C1 segment of cervical spinal cord (tissue), 14 donors: ENCODE results near the gene SYMPK.
A peak's percentile ranks its signal among the peaks of the same experiment; 100 is the strongest.
"Not testable (repeated sequence)": the region's sequence is repeated elsewhere in the genome, so short reads cannot be mapped to it uniquely, and the experiment has no call there.

Source experiments
- DNase-seq, 14 donors: peaks; one replicate each; lab custom pipeline; 2025; lab: John Stamatoyannopoulos, UW

SYMPK gene

DNA sequence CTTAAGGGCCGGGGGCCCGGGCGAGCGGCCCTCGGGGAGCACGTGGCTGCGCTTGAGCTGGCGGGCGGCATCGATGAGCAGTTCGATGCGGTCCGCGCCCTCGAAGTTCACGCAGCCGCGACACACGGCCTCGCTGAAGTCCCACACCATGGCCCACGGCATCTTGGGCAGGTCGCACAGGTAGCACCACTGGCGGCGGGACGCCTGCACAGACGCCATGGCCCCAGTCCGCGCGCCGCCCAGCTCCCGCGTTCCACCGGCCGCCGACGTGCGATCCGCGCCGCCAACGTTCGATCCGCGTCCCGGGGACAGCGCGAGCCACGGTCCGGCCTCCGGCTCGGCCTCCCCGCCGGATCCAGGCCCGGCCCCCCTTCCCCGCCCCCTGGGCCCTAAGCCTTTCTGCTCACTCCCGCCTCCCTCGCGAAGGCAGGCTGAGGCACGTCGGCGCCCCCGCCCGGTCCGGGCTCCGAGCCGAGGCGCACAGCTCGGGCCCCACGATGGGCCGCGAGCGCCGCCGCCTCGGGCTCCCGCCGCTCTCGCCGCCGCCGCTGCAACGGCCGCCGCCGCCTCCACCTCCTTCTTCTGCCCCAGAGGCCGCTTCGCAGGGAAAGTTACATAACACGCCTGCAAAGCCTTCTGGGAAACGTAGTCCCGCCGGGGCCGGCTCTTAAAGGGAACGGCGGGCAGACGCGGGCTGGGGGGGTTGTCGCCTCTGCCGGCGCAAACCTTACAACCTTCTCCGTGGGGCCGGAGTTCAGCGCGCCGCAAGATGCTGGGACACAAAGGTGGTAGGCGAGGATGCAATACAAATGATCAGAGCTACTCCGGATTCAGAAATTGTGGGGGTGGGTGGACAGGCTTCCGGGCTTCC lies 22.8 kb upstream of the SYMPK start, which contains the start of gene IRF2BP1:
Gene IRF2BP1 (minus strand): TSS at position 586 of the 871 bp plus-strand sequence. CDS start 367 bp downstream, at position 219.
- peak; percentile 48 to 93 (median 84) for DNase-seq

DNA sequence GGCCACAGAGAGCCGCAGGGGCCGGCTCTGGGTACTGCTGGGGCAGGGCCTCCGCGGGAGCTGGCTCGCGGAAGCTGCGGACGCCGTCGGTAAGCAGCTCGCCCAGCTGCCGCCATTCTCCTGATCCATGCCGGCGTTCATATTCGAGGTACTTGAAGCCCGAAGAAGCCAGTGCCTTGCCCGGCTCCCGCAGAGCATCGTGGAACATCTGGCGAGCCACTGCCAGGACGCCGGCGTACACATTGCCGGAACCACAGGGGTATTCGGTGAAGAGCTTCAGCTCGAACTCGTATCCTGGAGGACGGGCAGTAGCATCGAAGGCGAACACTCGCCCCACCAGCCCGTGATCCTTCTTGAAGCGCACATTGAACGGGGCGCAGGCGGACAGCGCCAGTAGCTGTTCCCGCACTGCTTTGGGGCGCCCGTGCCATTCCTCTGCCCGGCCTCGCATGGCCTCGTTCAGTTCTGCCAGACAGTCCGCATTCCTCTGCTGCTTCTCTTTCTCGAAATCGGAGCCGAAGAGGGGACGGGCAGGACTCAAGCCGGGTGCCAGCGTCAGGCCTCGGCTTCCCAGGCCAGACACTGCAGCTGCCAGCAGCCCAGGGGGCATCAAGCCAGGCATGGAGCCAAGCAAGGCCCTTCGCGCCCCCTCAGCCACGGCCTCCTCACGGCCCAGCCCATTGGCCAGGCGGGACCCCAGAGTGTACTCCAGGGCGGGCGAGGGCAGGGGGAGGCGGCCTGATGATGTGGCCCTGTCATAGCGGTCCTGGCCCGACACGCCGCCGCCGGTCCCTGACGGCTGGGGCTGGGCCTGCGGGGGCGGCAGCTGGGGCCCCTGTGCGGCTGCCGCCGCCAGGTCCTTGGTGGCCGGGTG lies 22.0 kb upstream of the SYMPK start:
- peak in 2 of 14 donors; percentile 6 to 36 for DNase-seq

DNA sequence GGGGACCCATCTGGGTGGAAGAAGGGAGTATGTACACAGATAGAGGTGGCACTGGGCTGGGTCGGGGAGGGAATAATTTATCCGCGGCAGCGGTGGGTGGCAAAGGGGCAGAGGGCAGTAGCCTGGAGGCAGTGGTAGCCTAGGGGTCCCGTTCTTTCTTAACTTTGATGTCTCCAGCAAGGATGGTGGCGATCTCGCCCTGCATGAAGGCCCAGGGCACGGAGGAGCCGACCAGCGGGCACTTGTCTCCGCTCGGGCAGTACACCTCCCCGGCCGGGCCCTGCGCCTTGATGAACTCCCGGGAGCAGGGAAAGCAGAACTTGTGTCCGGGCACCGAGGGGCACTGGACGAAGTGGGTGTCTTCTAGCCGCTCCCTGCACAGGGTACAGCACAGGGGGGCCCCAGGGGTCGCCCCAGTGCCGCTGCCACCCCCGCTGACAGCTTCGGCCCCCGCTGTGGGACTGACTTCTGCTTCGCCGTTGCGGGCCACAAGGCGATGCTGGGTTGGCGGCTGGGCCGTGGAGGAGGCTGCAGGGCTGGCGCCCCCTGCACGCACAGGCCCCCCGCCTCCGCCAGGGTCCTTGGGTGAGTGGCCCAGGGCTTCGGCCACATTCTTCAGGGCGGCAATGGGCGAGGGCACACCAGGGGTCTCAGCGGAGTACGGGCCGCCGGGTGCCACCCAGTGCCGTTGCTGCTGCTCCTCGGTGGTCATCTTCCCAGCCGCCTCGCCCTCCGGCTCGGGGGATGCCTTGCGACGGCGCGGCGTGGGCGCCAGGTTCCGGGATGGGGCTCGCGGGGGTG lies 21.1 kb upstream of the SYMPK start:
- DNase-seq = no peak

DNA sequence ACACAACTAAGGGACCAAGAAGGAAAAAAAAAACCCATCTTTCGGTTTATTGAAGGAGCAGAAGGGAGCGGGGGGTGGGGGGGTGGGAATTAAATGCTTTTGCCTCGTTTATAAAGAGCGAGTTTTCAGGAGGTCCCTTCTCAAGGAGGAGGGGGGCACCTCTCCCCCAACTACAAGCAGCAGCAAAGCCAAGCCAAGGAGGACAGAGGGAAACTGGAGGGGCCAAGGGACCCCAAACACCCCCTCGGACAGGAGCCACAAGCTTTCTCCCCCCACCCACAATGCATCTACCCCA lies 20.6 kb upstream of the SYMPK start:
- no peak for DNase-seq

DNA sequence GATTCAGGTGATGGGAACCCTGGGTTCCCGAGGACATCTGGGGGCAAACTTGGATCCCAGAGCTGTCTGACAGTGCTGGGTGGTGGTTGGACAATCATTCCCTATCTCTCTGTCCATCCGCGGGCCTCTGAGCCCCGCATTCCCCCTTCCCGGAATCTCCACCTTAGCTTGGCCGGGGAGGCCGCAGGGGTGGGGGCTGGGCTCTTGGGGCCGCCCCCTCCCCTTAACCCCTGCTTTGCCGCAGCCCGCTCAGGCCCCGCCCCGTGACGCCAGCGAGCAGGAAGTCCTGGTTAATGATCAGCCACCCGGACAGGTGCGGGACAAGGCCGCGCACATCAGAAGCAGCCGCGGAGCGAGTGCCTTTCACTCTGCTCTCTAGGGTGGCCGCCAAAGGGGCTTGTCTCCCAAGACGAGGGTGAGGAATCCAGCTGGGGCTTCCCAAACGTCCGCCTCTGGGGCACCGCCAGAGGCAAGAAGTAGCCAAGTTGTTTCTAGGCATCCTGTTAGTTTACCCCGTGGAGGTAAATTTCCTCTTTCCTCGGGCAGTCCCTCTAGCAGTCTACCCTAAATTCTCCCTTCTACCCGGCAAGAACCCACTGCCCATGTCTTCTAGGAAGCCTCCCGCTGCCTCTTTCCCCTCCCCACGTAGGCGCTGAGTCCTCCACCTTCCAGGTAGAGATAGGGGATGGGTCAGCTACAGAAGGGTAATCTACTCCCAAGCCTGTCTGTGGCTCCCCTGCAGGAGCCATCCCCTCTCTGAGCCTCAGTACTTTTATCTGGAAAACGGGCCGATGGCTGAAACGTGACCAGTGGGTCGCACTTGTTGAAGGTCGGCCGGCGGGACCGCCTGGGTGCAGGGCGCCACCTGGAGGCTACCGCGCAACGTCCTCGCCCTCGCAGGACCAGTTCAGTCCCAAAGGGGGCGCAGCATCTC lies 20.0 kb upstream of the SYMPK start:
- DNase-seq = peak in 10 of 14 donors; percentile 3 to 51 (median 20)

DNA sequence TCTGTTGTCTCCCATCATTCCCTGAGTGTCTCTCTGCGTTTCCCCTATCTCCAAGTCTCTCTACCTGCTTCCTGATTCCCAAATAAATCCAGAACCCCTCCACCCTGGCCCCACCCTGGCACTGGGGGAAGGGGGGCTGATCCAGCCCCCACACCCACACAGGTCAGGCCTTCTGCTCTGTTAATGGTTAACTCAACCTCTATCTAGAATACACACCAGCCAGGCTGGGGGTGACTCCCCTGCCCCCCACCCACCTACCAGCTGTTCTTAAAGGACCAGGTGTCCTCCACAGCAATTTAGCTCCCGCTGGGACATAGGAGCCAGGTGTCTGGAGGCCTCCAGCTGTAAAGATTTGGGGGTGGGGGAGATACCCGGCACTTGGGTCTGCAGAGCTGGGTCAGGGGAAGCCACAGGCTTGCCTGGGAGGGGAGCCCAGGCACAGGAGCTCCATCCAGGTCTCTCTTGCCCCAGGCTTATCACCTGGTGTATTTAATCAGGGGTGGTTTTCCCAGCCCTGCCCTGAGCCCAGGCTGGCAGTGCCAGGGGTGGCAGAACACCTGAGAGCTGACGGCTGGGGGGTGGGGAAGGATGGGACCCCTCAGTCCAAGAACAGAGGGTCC lies 19.1 kb upstream of the SYMPK start:
- DNase-seq = no peak

DNA sequence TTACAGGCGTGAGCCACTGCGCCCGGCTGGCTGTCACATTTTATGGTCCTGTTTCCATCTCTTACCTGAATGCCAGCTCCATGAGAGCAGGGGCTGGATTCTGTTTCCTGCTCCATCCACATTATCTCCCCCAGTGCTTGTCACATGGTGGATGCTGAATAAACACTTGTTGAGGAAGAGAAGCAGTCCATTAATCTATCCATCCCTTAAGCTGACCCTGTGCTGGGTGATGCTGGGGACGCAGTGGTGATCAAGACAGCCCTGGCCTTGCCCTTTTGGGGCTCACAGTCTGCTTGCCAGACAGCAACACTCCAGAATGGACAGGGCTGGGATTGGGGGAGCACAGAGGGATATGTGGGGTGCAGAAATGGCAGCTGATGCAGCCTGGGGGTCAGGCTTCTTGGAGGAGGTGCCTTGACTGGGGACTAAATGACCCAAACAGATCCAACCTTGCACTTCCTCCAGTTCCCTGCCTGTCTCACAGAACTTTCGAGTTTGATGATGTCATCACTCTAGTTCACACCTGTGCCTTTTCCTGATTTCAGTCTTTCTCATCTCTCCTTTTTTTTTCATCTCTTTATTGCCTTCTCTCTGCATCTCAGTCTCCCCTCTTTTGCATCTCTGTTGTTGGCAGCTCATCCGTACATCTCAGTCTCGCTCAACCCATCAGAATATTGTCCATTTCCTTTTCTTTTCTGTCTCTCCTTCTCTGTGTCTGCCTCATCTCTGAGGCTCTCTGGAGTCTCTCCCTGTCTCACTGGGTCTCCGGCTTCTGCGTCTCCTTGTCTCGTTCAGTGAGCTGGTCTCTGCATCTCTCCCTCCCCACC lies 18.3 kb upstream of the SYMPK start:
- DNase-seq = no peak

DNA sequence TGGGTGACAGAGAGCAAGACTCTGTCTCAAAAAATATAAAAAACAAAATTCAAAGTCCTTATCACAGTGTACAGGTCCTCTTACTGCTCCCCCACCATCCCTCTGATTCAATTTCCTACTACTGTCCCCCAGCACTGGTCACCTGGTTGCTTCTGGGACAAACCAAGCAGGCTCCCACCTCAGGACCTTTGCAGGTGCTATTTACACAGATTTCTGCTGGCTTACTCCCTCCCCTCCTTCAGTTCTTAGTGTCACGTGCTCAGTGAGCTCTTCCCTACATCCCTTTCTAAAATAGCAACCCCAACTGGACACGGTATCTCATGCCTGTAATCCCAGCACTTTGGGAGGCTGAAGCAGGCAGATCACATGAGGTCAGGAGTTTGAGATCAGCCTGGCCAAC lies 17.0 kb upstream of the SYMPK start:
- DNase-seq = no peak

DNA sequence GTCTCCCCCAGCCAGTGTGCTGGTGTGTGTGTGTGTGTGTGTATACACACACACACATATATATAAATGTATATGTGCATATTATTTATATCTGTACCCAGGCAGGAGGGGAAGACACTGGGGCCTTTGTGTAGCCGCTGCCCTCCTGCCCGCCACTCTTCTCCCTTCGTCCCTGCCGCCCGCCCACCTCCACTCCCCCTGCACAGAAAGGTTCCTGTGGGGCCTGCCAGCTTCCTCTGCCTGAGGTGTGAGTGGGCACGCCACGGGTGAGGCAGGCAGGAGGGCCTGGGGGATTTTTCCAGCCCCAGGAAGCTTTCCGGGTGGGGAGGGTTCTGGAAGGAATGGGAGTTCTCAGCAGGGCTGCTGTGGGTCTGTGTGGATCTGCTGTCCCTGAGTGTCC lies 16.1 kb upstream of the SYMPK start:
- DNase-seq = no peak

DNA sequence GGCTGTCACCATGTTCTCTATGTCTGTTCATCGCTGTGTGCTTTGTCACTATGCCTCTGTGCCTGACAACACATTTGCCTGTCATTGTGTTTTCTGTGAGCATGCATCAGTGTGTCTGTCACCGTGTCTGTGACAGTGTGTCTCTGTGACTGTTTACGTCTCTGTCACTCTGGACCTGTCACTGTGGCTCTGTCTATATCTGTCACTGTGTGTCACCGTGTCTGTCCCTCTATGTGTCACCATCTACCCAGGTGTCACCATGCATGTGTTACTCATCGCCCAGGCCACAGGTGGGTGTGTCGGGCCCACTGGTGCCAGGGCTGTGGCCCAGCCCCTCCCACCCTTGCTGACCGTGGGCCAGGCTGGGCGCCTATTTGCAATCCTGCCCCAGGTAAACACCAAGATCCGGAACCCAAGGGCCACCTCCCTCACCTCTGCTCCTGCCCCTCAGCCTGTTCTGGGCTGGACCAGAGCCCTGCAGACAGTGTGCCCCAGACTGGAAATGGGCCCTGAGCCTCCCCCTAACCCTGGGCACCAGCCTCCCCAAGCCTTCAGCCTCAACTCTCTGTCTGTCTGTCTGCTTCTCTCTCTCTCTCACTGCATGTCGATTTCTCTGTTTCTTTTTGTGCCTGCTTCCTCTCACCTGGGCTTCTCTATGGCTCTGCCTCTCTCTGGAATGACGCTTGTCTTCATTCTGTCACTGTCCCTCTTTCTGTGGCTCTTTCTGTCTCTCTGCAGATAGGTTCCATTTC lies 15.3 kb upstream of the SYMPK start:
- no peak for DNase-seq

DNA sequence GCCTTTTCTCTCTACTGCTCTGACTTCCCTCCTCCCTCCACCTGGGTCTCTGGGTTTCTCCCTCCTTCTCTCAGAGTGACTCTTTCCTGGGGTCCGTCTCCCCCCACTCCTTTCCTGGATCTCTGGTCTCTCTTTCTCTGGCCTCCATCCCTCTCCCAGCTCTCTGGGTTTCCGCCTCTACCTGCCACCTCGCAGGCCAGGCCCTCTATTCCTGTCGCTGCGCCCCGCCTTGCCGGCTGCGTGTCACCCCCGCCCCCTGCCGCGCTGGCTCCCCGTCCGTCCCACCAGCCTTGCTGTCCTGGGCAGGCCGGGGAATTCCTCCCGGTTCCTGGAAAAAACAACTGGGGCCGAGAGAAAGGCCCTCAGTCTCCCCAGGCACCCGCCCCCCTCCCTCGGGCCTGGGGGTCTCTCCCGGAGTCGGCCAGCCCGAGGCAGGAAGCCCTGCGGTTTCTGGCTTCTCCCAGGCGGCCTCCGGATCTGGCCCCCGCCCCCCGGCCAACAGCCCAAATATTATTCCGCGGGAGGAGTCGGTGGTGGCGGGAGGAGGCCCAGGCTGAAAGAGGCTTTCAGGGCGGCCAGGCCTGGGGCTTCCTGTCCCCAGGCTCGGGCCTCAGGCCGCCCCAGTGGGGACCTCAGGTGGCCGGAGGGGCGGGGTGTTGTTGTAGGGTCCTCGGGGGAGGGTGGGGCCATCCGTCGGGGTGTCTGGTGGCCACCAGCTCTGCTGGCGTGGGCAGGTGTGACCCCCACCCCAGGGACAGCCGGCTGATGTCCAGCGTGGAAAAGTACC lies 13.7 kb upstream of the SYMPK start:
- DNase-seq = no peak

DNA sequence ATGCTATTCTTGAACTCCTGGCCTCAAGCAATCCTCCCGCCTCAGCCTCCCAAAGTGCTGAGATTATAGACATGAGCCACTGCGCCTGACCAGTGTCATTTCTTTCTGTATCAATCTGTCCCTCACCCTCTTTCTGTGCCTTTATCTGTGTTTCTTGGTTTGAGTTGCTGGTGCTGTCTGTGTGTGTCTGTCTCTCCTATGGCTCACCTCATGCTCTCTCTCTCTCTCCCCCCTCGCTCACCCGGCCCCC lies 13.1 kb upstream of the SYMPK start:
- no peak for DNase-seq

DNA sequence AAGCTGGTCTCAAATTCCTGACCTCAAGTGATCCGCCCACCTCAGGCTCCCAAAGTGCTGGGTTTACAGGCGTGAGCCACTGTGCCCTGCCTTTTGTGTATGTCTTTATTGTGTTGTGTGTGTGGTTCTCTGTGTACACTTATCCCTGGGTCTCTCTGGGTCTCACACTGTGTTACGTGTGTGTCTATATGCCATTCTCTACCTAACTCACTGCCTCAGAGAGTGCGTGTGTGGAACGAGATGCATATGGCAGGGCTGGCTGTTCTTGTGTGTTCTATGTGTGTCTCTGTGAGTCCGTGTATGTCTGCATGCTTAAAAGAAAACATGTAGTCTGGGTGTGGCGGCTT lies 11.6 kb upstream of the SYMPK start:
- DNase-seq = no peak

DNA sequence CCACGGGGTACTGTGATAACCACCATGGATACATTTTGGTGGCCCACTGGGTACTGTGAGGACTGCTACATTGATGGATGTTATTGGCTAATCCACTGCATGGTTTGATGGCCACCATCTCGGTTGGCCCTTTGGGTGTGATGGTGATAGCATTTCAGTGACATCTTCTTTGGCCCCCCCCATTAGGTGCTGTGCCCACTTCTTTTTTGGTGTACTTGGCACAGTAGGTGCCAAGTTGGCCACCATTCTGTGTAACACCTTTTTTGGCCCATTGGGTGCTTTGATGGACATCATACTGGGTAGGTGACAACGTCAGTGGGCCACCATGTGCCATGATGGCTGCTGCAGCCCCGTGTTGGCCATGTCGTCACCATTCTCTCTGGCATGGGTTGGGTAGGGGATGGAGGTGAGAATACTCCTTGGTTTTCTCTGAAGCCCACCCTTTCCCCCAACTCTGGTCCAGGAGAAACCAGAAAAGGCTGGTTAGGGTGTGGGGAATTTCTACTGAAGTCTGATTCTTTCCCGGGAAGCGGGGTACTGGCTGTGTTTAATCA lies 10.3 kb upstream of the SYMPK start:
- no peak for DNase-seq

DNA sequence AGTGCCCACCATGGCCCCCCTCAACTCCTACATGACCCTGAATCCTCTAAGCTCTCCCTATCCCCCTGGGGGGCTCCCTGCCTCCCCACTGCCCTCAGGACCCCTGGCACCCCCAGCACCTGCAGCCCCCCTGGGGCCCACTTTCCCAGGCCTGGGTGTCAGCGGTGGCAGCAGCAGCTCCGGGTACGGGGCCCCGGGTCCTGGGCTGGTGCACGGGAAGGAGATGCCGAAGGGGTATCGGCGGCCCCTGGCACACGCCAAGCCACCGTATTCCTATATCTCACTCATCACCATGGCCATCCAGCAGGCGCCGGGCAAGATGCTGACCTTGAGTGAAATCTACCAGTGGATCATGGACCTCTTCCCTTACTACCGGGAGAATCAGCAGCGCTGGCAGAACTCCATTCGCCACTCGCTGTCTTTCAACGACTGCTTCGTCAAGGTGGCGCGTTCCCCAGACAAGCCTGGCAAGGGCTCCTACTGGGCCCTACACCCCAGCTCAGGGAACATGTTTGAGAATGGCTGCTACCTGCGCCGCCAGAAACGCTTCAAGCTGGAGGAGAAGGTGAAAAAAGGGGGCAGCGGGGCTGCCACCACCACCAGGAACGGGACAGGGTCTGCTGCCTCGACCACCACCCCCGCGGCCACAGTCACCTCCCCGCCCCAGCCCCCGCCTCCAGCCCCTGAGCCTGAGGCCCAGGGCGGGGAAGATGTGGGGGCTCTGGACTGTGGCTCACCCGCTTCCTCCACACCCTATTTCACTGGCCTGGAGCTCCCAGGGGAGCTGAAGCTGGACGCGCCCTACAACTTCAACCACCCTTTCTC lies 9.4 kb upstream of the SYMPK start:
- DNase-seq = no peak

DNA sequence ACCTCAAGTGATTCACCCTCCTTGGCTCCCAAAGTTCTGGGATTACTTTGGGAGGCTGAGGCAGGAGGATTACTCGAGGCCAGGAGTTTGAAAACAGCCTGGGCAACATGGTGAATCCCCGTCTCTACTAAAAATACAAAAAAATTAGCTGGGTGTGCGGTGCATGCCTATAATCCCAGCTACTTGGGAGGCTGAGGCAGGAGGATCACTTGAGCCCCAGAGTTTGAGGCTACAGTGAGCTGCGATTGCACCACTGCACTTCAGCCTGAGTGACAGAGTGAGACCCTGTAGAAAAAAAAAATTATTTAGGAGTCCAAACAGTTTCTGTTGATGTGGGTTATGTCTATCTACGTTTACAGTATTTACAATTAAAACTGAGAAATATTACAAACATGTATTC lies 7.9 kb upstream of the SYMPK start:
- no peak for DNase-seq

DNA sequence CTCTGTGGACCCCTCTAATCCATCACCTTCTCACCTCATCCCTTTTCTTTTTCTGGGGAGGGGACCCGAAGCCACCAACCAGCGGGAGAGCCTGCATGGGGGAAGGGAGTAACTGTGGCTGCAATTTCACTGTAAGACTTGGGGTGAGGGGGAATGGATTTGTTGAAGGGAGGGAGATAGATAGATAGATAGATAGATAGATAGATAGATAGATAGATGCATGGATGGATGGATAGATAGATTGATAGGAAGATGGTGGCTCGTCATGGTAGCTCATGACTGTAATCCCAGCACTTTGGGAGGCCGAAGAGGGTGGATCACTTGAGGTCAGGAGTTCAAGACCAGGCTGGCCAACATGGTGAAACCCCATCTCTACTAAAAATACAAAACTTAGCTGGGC lies 4.3 kb upstream of the SYMPK start:
- DNase-seq = not testable (repeated sequence)
